HCT116 (cell line): ENCODE results near the gene ADGRA3. TPM values are rescaled to one million over a fixed set of nuclear protein-coding genes. Genes with fewer than 3 reads are reported as not detected.

Experiments used
- ATAC-seq: fragments of 200-7000 bp; cut with Tn5 transposase; 2 replicates; pipeline ENCODE4 v1.9.1; 2020; ENCODE audit warnings: mild to moderate bottlenecking, moderate library complexity
- BruUV-seq: library from RNA; stranded (reverse); fragments of 400-500 nt; replicated peaks from 2 replicates; lab custom pipeline; 2021; lab: Mats Ljungman, UMichigan
- CTCF ChIA-PET: fragments of 300-600 bp; sonication (Branson Sonifier 250); formaldehyde crosslinking; loops from one replicate; lab custom pipeline; 2021; ENCODE audit warnings: antibody characterized with exemption; lab: Charles Lee
- POLR2A ChIA-PET: fragments of 300-600, 350-600 bp; sonication (Branson Sonifier 250); formaldehyde crosslinking; loops from one replicate; lab custom pipeline; 2021; ENCODE audit warnings: antibody characterized with exemption; lab: Charles Lee
- RAD21 ChIA-PET, 2 experiments: fragments of 300-600 bp; sonication (Branson Sonifier 250); formaldehyde crosslinking; loops; one replicate each; lab custom pipeline; 2023; ENCODE audit warnings: low total read pairs in 2 of 2; ENCODE audit not compliant: uncharacterized antibody in 2 of 2, unreplicated experiment in 2 of 2, low non-redundant PET in 1 of 2; lab: Charles Lee
- DNase-seq: peaks from one replicate; pipeline ENCODE4 v3.0.0-alpha.2; 2010; ENCODE audit warnings: low read depth, low spot score
- H2AFZ ChIP-seq: fragments of 200-600 bp; shearing (Covaris generic), sonication (generic); 2 replicates; pipeline ENCODE4 v1.6.1; 2017; ENCODE audit warnings: low read depth, mixed run types, mixed read lengths, antibody characterized with exemption, low read length; ENCODE audit not compliant: poor library complexity, severe bottlenecking
- H3K27ac ChIP-seq: 2 replicates; pipeline ENCODE4 v1.5.1; 2012; ENCODE audit warnings: low read depth, low read length
- H3K27me3 ChIP-seq: fragments of 200-600 bp; sonication (generic); 2 replicates; pipeline ENCODE4 v1.6.1; 2016; ENCODE audit warnings: mixed run types, low read length, mixed read lengths; ENCODE audit not compliant: insufficient read depth
- H3K36me3 ChIP-seq, 2 experiments: fragments of 200-500 bp in 1 of 2; fragments of 200-600 bp in 1 of 2; sonication (Bioruptor generic) in 1 of 2; sonication (generic) in 1 of 2; 2 replicates each; pipeline versions ENCODE4 v1.5.1 to v1.6.1; 2014 to 2016; ENCODE audit warnings: low read length in 2 of 2, inconsistent platforms in 1 of 2, mixed read lengths in 1 of 2, mixed run types in 1 of 2; ENCODE audit not compliant: insufficient read depth in 2 of 2, control insufficient read depth in 1 of 2
- H3K4me1 ChIP-seq, 2 experiments: fragments of 200-600 bp in 1 of 2; sonication (generic) in 1 of 2; 2 replicates each; pipeline versions ENCODE4 v1.5.1 to v1.6.1; 2012 to 2017; ENCODE audit warnings: low read length in 2 of 2, inconsistent platforms in 1 of 2, mild to moderate bottlenecking in 1 of 2, mixed read lengths in 1 of 2, mixed run types in 1 of 2, moderate library complexity in 1 of 2; ENCODE audit not compliant: insufficient read depth in 2 of 2, control insufficient read depth in 1 of 2
- H3K4me2 ChIP-seq: fragments of 200-600 bp; sonication (generic); 2 replicates; pipeline ENCODE4 v1.6.1; 2017; ENCODE audit warnings: mixed run types, low read length, mixed read lengths
- H3K4me3 ChIP-seq, 2 experiments: fragments of 200-600 bp in 1 of 2; sonication (generic) in 1 of 2; replicated peaks in 1 of 2; 2 replicates each; pipeline ENCODE4 v1.5.1; 2011 to 2016; ENCODE audit warnings: low read length in 2 of 2, control low read depth in 1 of 2, low read depth in 1 of 2, mild to moderate bottlenecking in 1 of 2, mixed read lengths in 1 of 2, mixed run types in 1 of 2
- H3K79me2 ChIP-seq: fragments of 200-600 bp; sonication (generic); 2 replicates; pipeline ENCODE4 v1.6.1; 2017; ENCODE audit warnings: mild to moderate bottlenecking, mixed run types, low read length, moderate library complexity, mixed read lengths; ENCODE audit not compliant: insufficient read depth
- H3K9ac ChIP-seq: fragments of 200-600 bp; sonication (generic); 2 replicates; pipeline ENCODE4 v1.6.1; 2016; ENCODE audit warnings: low read length, mixed read lengths
- H3K9me2 ChIP-seq: fragments of 200-600 bp; sonication (generic), shearing (Covaris generic); 2 replicates; pipeline ENCODE4 v1.6.1; 2017; ENCODE audit warnings: mixed run types, mild to moderate bottlenecking, moderate library complexity; ENCODE audit not compliant: insufficient read depth
- H3K9me3 ChIP-seq, 2 experiments: fragments of 200-500 bp in 1 of 2; fragments of 200-600 bp in 1 of 2; sonication (Bioruptor generic) in 1 of 2; sonication (generic) in 1 of 2; 2 replicates each; pipeline ENCODE4 v1.6.1; 2014 to 2017; ENCODE audit warnings: low read length in 2 of 2, mixed read lengths in 2 of 2, inconsistent platforms in 1 of 2, low read depth in 1 of 2, mild to moderate bottlenecking in 1 of 2, mixed run types in 1 of 2, moderate library complexity in 1 of 2; ENCODE audit not compliant: control insufficient read depth in 1 of 2, insufficient read depth in 1 of 2
- H4K20me1 ChIP-seq: fragments of 200-600 bp; sonication (generic), shearing (Covaris generic); 2 replicates; pipeline ENCODE4 v1.6.1; 2017; ENCODE audit warnings: mixed run types, mild to moderate bottlenecking, moderate library complexity; ENCODE audit not compliant: insufficient read depth
- CEBPB ChIP-seq: IDR thresholded peaks from 2 replicates; pipeline ENCODE4 v1.6.1; 2012; ENCODE audit warnings: low read depth
- EGR1 ChIP-seq: IDR thresholded peaks from 2 replicates; pipeline ENCODE4 v1.6.1; 2012; ENCODE audit warnings: low read depth
- ELF1 ChIP-seq: IDR thresholded peaks from 2 replicates; pipeline ENCODE4 v1.6.1; 2012; ENCODE audit warnings: low read depth, borderline replicate concordance
- EZH2 ChIP-seq: fragments of 200-600 bp; sonication (generic); IDR thresholded peaks from 2 replicates; pipeline ENCODE4 v1.6.1; 2017; ENCODE audit warnings: antibody characterized with exemption, mixed run types
- JUND ChIP-seq: IDR thresholded peaks from 2 replicates; pipeline ENCODE4 v1.6.1; 2012
- MAX ChIP-seq: IDR thresholded peaks from 2 replicates; pipeline ENCODE4 v1.6.1; 2012
- POLR2A ChIP-seq: IDR thresholded peaks from 2 replicates; pipeline ENCODE4 v1.7.0; 2011; ENCODE audit warnings: borderline replicate concordance; ENCODE audit not compliant: insufficient read depth, insufficient read length; ENCODE audit errors: extremely low read depth
- POLR2AphosphoS5 ChIP-seq: IDR thresholded peaks from 2 replicates; pipeline ENCODE4 v1.6.1; 2011; ENCODE audit warnings: mild to moderate bottlenecking, low read depth, low read length, moderate library complexity
- RAD21 ChIP-seq: IDR thresholded peaks from 2 replicates; pipeline ENCODE4 v1.6.1; 2012; ENCODE audit warnings: low read depth, mild to moderate bottlenecking
- REST ChIP-seq: IDR thresholded peaks from 2 replicates; pipeline ENCODE4 v1.6.1; 2012; ENCODE audit warnings: low read depth
- SIN3A ChIP-seq: IDR thresholded peaks from 2 replicates; pipeline ENCODE4 v1.6.1; 2012; ENCODE audit warnings: low read depth
- SRF ChIP-seq: IDR thresholded peaks from 2 replicates; pipeline ENCODE4 v1.6.1; 2012; ENCODE audit warnings: low read depth
- TCF7L2 ChIP-seq: IDR thresholded peaks from 2 replicates; pipeline ENCODE4 v1.7.0; 2011; ENCODE audit warnings: borderline replicate concordance, inconsistent platforms; ENCODE audit not compliant: insufficient read depth, insufficient read length; ENCODE audit errors: extremely low read depth
- YY1 ChIP-seq: IDR thresholded peaks from 2 replicates; pipeline ENCODE4 v1.6.1; 2011; ENCODE audit warnings: low read length, low read depth, moderate library complexity, mild to moderate bottlenecking; ENCODE audit not compliant: insufficient replicate concordance; ENCODE audit errors: extremely low read depth
- ZBTB33 ChIP-seq: IDR thresholded peaks from 2 replicates; pipeline ENCODE4 v1.6.1; 2011; ENCODE audit warnings: mild to moderate bottlenecking, low read length, moderate library complexity; ENCODE audit not compliant: insufficient replicate concordance; ENCODE audit errors: extremely low read depth
- ZFX ChIP-seq: fragments of 450-650 bp; IDR thresholded peaks from 2 replicates; pipeline ENCODE4 v1.6.1; 2017
- intact Hi-C: fragments of 100-400 bp; cut with micrococcal nuclease; formaldehyde crosslinking; loops from 2 replicates; pipeline ENCODE4 v1.10.0; 2022
- total RNA-seq: library from RNA; stranded (reverse); gene quantifications from one replicate; pipeline ENCODE4 v1.2.1, GENCODE V29; 2021; ENCODE audit not compliant: unreplicated experiment

Gene ADGRA3
- total RNA-seq, 1 experiment from 2014 or later: 43.0 TPM

GRCh38 chr4:22471999-22472461 lies 43.8 kb downstream of the ADGRA3 start (continued):
- TF ChIP-seq YY1: no peak
- TF ChIP-seq SRF: no peak
- no peak for TF ChIP-seq REST
- TF ChIP-seq POLR2AphosphoS5: no peak
- TF ChIP-seq EGR1: no peak

- Histone ChIP-seq H3K4me3 (no peak overlapping the region), H3K27me3 (no peaks in the 10 kb centered on the region), H3K9me2 (no peaks in the 10 kb centered on the region), H4K20me1 (no peaks in the 10 kb centered on the region), H3K4me1 (peaks cover 17 to 31% of the 10 kb centered on the region in 2 experiments), H3K4me2 (no peak overlapping the region), H3K27ac (no peak overlapping the region), H3K79me2 (peaks cover 67% of the 10 kb centered on the region), H3K9me3 (no peaks in the 10 kb centered on the region), H3K36me3 (peaks cover 0 to 4% of the 10 kb centered on the region in 2 experiments; a peak in 1 of 4 replicates), H2AFZ (no peak overlapping the region), H3K9ac (no peak overlapping the region)
- ChIA-PET POLR2A (no interaction called here), RAD21 (no interaction called here), CTCF (no interaction called here)
- no peak for ATAC-seq
- TF ChIP-seq ELF1 (no peak), YY1 (no peak), POLR2AphosphoS5 (no peak), TCF7L2 (no peak), REST (no peak), EZH2 (no peak), ZFX (no peak), CEBPB (no peak), MAX (no peak), SIN3A (no peak), POLR2A (no peak), EGR1 (no peak), RAD21 (no peak), JUND (no peak), ZBTB33 (no peak)
- no TSS peak for BruUV-seq
- no peak for DNase-seq
- intact Hi-C loops: no loop called here
Measured at GRCh38 chr4:22471419-22471818, 44.4 kb downstream of the ADGRA3 start.
